Smooth muscle cell (in vitro differentiated cells): ENCODE results near the gene PERM1. TPM values are rescaled to one million over a fixed set of nuclear protein-coding genes. Genes with fewer than 3 reads are reported as not detected.
A peak's percentile ranks its signal among the peaks of the same experiment; 100 is the strongest.

Experiments used
- DNase-seq: peaks from one replicate; lab custom pipeline; 2025; ENCODE audit not compliant: unreplicated experiment; lab: John Stamatoyannopoulos, UW
- H2AFZ ChIP-seq: fragments of 200-600 bp; sonication (generic); 2 replicates; pipeline ENCODE4 v1.6.0; 2016; ENCODE audit warnings: antibody characterized with exemption, low read depth, mild to moderate bottlenecking
- H3F3A ChIP-seq: fragments of 200-600 bp; sonication (generic); 2 replicates; pipeline ENCODE4 v1.6.0; 2017; ENCODE audit warnings: antibody characterized with exemption, low read depth
- H3K27ac ChIP-seq: fragments of 200-600 bp; sonication (generic); 2 replicates; pipeline ENCODE4 v1.5.1; 2016; ENCODE audit warnings: low read depth, mild to moderate bottlenecking
- H3K27me3 ChIP-seq: fragments of 200-600 bp; sonication (generic); 2 replicates; pipeline ENCODE4 v1.6.1; 2016; ENCODE audit warnings: low read depth, mild to moderate bottlenecking
- H3K36me3 ChIP-seq: fragments of 200-600 bp; sonication (generic); 2 replicates; pipeline ENCODE4 v1.5.1; 2016; ENCODE audit warnings: low read depth
- H3K4me1 ChIP-seq: fragments of 200-600 bp; sonication (generic); 2 replicates; pipeline ENCODE4 v1.5.1; 2016; ENCODE audit warnings: low read depth
- H3K4me2 ChIP-seq: fragments of 200-600 bp; sonication (generic); 2 replicates; pipeline ENCODE4 v1.6.0; 2016; ENCODE audit warnings: mild to moderate bottlenecking
- H3K4me3 ChIP-seq: fragments of 200-600 bp; sonication (generic); 2 replicates; pipeline ENCODE4 v1.5.1; 2016; ENCODE audit warnings: mild to moderate bottlenecking
- H3K79me2 ChIP-seq: fragments of 200-600 bp; sonication (generic); 2 replicates; pipeline ENCODE4 v1.6.0; 2016; ENCODE audit warnings: low read depth, mild to moderate bottlenecking
- H3K9ac ChIP-seq: fragments of 200-600 bp; sonication (generic); 2 replicates; pipeline ENCODE4 v1.6.0; 2016; ENCODE audit warnings: low read depth
- H3K9me3 ChIP-seq: fragments of 200-600 bp; sonication (generic); replicated peaks from 2 replicates; pipeline ENCODE4 v1.5.1; 2016; ENCODE audit warnings: low read depth
- H4K20me1 ChIP-seq: fragments of 200-600 bp; sonication (generic); 2 replicates; pipeline ENCODE4 v1.6.0; 2016; ENCODE audit warnings: low read depth
- CTCF ChIP-seq: fragments of 200-600 bp; sonication (generic); IDR thresholded peaks from 2 replicates; pipeline ENCODE4 v1.5.1; 2017; ENCODE audit warnings: borderline replicate concordance, mild to moderate bottlenecking, antibody characterized with exemption; ENCODE audit not compliant: insufficient read depth, poor library complexity, severe bottlenecking
- WGBS: methylation state at CpG from one replicate; pipeline ENCODE4 v1.1.7; 2016; ENCODE audit warnings: low lambda C conversion rate; 5-methylcytosine and 5-hydroxymethylcytosine counted together
- polyA plus RNA-seq: library from polyadenylated mRNA; unstranded; fragments of >200 nt; fragmentation: Nextera tagmentation; extraction: Ambion mirVana; gene quantifications from 2 replicates; pipeline ENCODE4 v1.2.1, GENCODE V29; 2016
- total RNA-seq: library from RNA; depleted of rRNA; stranded (reverse); fragments of >200 nt; gene quantifications from 2 replicates; pipeline ENCODE4 v1.2.3, GENCODE V29; 2014

The PERM1 gene
- total and polyA plus RNA-seq, 2 experiments from 2014 or later, result 2.6 TPM; not detected in 1

- Histone ChIP-seq H2AFZ (no peak overlapping the region), H3K4me1 (peaks cover 9% of the 10 kb centered on the region), H3K4me2 (no peak overlapping the region), H3K9ac (no peak overlapping the region), H3K79me2 (peaks cover 3% of the 10 kb centered on the region), H3K4me3 (no peak overlapping the region), H3F3A (no peaks in the 10 kb centered on the region), H4K20me1 (peaks cover 15% of the 10 kb centered on the region), H3K9me3 (no peaks in the 10 kb centered on the region), H3K27ac (no peak overlapping the region), H3K36me3 (no peaks in the 10 kb centered on the region), H3K27me3 (no peaks in the 10 kb centered on the region)
- no peak for DNase-seq
- 86% methylated on average over 20 of the region's 22 CpGs for WGBS
- no peak for TF ChIP-seq CTCF
These were observed 21.9 kb upstream of the PERM1 start for GRCh38 chr1:1003618-1004419.

GRCh38 chr1:1001057-1001783, 19.3 kb upstream of the PERM1 start:
- no peaks in the 10 kb centered on the region for H3F3A ChIP-seq
- no peaks in the 10 kb centered on the region for H3K36me3 ChIP-seq
- WGBS, result 7% methylated on average over 34 of the region's 58 CpGs
- no peak for DNase-seq
- H2AFZ ChIP-seq, result peak overlapping the region; percentile 63
- H3K4me2 ChIP-seq, result peak overlapping the region; percentile 99
- peaks cover 3% of the 10 kb centered on the region for H3K79me2 ChIP-seq
- peaks cover 13% of the 10 kb centered on the region for H3K4me1 ChIP-seq
- H3K27me3 ChIP-seq, result no peaks in the 10 kb centered on the region
- no peaks in the 10 kb centered on the region for H3K9me3 ChIP-seq
- H3K4me3 ChIP-seq, result peak overlapping the region; percentile 70
- peak overlapping the region; percentile 88 for H3K9ac ChIP-seq
- peak overlapping the region; percentile 94 for H3K27ac ChIP-seq
- TF ChIP-seq CTCF, result no peak
- peaks cover 33% of the 10 kb centered on the region for H4K20me1 ChIP-seq

GRCh38 chr1:1000357-1001056, 18.6 kb upstream of the PERM1 start:
- Histone ChIP-seq H3K4me3 (peak overlapping the region; percentile 70), H3K27me3 (no peaks in the 10 kb centered on the region), H3K79me2 (peaks cover 3% of the 10 kb centered on the region), H3K36me3 (no peaks in the 10 kb centered on the region), H3K9ac (peak overlapping the region; percentile 88), H3F3A (no peaks in the 10 kb centered on the region), H2AFZ (peak overlapping the region; percentile 58), H4K20me1 (peaks cover 33% of the 10 kb centered on the region), H3K9me3 (no peaks in the 10 kb centered on the region), H3K4me1 (peaks cover 12% of the 10 kb centered on the region), H3K27ac (peak overlapping the region; percentile 94), H3K4me2 (peak overlapping the region; percentile 99)
- no peak for TF ChIP-seq CTCF
- WGBS, result 2% methylated on average over 49 of the region's 75 CpGs
- DNase-seq, result peak; percentile 89
